NCI-H2196 treated with DMSO at 0.1 percent for 48 hours (cell line): Measurements from ENCODE around the gene METTL24.

ENCODE experiments used
- DNase-seq: peaks from one replicate; lab custom pipeline; 2025; ENCODE audit not compliant: unreplicated experiment; lab: John Stamatoyannopoulos, UW

Gene METTL24

GRCh38 chr6:110338820-110339470 lies 19.2 kb downstream of the METTL24 start:
- no peak for DNase-seq

GRCh38 chr6:110337486-110337885 lies 20.7 kb downstream of the METTL24 start:
- DNase-seq, result no peak

DNA sequence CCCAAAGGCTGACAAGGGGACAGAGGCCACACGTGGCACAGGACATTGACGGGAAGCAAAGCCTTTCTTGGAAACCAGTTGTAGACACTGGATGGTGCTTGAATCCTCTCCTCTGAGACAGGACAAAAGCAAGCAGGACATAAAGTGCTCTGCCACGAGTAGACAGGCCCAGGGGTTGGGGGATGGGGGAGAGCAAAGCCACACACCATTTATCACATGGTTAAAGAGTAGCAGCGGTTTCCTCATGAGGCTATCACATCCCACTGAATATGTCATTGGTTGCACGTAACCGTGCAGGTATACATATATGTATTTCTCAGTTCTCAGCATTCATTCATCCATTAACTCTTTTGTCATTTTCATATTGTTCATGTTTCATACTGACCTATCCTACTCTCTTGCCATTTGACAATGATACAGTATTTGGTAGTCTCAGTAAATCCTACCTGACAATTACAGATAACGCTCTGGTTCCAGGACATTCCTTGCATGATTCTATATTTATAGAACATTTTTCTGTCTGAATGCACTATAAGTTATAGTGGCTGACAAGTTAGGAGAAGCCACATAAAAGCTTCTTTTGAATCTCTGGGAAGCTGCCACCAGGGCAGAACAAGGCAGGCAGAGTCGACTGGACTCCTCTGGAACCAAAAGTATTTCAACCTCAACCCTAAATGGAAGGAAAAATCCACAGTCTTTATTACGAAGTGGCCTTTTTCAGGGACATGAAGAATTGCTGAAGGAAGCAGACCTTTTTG lies 23.5 kb downstream of the METTL24 start:
- no peak for DNase-seq

- no peak for DNase-seq
These were observed 25.9 kb downstream of the METTL24 start for GRCh38 chr6:110332281-110332680.

DNA sequence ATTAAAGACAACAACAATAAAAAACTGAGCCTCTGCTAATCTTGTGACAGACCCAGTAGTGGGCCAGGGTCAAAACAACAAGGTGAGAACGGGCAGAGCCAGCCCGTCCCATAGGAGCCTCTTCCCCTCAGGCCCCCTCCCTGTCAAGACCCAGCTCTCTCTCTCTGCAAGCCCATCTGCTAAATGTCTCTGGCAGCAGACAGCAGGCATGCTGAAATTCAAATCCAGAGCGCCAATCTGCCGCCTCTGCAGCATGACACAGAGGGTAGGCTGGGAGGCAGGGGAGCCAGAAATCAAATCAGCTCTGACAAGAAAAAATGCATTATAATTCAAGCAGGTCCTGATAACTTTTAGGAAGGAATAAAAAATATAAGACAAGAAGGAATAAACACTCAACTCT lies 26.3 kb downstream of the METTL24 start:
- no peak for DNase-seq

DNA sequence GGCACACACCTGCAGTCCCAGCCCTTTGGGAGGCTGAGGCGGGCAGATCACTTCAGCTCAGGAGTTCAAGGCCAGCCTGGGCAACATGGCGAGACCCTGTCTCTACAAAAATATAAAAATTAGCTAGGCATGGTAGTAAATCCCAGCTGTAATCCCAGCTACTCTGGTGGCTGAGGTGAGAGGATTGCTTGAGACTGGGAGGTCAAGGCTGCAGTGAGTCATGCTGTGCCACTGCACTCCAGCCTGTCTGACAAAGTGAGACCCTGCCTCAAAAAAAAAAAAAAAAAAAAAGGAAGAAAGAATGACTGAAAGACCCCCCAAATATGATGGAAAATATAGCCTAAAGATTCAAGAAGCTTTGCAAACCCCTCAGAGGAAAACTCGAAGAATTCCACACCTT lies 26.8 kb downstream of the METTL24 start:
- DNase-seq, result no peak

GRCh38 chr6:110329714-110330436 lies 28.3 kb downstream of the METTL24 start:
- no peak for DNase-seq

GRCh38 chr6:110329348-110329713 lies 28.8 kb downstream of the METTL24 start:
- no peak for DNase-seq

DNA sequence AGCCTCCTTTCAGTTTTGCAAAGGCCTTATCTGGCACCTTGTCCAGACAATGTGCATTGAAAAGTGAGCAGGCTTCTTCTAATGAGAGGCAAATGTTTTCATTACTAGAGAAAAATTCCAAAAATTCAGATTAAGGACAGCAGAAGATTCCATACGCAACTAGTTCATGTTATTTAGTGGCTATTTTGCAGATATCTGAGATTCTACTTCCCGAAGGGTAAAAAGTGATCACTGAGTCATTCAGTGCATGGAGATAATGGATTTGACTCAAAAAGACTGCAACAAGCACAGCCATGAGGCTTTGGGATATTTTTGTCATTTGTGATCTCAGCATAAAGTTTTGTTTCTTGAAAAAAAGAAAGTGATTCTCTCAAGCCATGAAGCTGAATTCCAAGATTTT lies 29.9 kb downstream of the METTL24 start:
- no peak for DNase-seq

DNA sequence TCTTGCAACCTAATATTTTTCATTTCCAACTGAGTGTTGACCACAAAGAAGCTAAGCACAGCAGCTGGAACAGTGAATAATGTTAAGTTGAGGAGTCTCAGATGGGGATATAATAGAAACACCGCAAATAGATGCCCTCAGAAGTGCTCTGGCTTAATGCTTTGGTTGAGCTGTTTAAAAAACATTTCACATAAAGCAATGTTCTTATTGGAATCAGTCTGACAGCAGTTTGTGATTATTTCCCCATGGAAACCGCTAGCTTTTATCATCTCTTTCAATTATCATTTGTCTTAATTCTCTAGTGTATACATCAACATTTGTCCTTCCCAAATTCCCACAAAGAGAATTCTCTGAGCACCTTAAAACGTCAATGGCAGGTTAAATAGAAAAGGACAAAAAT lies 30.8 kb downstream of the METTL24 start:
- no peak for DNase-seq

GRCh38 chr6:110326609-110327008 lies 31.5 kb downstream of the METTL24 start:
- no peak for DNase-seq

- no peak for DNase-seq
These were observed 32.1 kb downstream of the METTL24 start for GRCh38 chr6:110326057-110326456.

- peak; percentile 60 for DNase-seq
These were observed 33.0 kb downstream of the METTL24 start for GRCh38 chr6:110325197-110325596.

GRCh38 chr6:110324548-110324947 lies 33.6 kb downstream of the METTL24 start:
- no peak for DNase-seq

GRCh38 chr6:110323258-110323657 lies 34.9 kb downstream of the METTL24 start:
- DNase-seq, result no peak

DNA sequence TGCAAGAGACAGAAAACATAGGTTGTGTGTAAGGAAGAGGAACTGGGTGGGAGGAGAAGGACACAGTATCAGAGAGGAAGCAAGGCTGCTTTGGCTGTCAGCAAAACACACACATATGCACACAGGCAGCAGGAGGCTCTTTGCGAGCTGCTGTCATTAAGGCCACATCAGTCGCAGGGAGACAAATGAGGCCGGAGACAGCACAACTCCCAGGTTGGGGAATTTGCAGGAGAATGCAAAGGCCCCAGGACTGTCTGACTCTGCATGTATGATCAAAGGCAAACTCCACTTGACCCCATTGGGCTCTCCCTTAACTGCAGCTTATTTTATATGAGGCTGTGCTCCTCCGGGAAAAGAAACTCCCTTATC lies 35.3 kb downstream of the METTL24 start:
- no peak for DNase-seq

DNA sequence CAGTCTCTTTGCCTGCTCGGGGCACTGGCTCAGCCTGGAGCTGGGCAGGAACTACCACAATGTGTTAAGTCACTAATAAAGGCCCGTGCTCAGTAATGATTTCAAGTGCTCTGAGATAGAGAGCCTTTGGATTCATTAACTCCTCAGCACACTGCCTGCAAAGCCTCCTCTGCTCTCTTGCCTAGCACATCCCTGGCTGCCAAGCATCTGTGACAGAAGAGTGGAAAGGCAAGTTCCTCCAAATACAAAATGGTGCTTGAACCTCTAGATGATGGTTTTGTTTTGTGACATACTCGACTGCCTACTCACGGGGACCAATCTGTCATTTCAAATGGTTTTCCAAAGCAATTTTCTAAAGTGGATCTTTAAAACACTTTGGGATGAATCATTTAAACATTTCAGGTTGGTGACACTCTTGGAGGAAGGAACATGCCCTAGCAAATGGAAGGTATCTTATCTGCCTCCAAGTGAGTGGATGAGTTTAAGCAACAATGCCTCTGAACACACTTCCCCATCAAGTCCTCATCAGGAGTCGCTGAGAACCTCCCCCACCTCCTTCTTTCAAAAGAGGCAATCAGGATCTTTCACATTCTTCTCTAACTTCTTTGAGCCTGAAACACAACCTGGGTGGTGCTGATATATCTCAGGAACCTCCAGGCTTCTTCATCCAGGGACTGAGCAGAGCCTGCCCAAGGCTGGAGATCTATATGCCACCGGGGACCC lies 35.8 kb downstream of the METTL24 start:
- DNase-seq, result no peak

- DNase-seq, result no peak
These were observed 37.8 kb downstream of the METTL24 start for GRCh38 chr6:110320307-110320706.

- no peak for DNase-seq
These were observed 38.3 kb downstream of the METTL24 start for GRCh38 chr6:110319843-110320242.

GRCh38 chr6:110319381-110319780 lies 38.8 kb downstream of the METTL24 start:
- no peak for DNase-seq

- no peak for DNase-seq
These were observed 39.2 kb downstream of the METTL24 start for GRCh38 chr6:110318971-110319370.

DNA sequence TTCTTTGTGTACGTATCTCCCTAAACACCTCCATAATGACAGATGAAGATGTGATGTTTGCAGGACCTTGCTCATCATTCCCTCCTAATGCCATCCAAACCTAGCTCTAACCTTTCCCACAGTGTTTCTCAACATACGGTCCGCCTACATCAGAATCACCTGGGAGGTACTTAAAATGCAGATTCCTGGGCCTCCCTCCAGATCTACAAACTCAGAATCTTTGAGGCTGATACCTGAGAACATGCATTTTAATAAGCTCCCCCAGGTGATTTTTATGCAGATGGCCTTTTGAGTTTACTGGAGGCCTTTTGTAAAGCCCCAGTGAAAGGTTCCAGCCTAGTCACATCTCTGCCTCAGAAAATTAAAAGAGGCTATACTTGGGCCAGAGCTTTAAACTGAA lies 40.5 kb downstream of the METTL24 start:
- DNase-seq, result no peak
